ENCODE measurements around the gene ATP5PD. TPM values are rescaled to one million over a fixed set of nuclear protein-coding genes. Genes with fewer than 3 reads are reported as not detected.

Gene ATP5PD
- total RNA-seq, 1 donor from 2014 or later = 809 TPM

- peaks cover 64% of the 10 kb centered on the region for H3K36me3 ChIP-seq
- intact Hi-C loops (cut with micrococcal nuclease) = no loop called here
- no peak overlapping the region for H3K4me3 ChIP-seq
- DNase-seq = peak; percentile 36
- H3K27me3 ChIP-seq (ENCODE audit: low read depth) = no peaks in the 10 kb centered on the region
- TF ChIP-seq CTCF (IDR thresholded peaks at IDR 0.05; ENCODE audit: borderline replicate concordance) = peak; percentile 62
- peaks cover 14% of the 10 kb centered on the region for H3K4me1 ChIP-seq
- H3K27ac ChIP-seq (replicated peaks) = peak overlapping the region; percentile 73
- no peaks in the 10 kb centered on the region for H3K9me3 ChIP-seq (replicated peaks)
Observed at GRCh38 chr17:75059369-75060345, 12.9 kb upstream of the ATP5PD start.

- no peaks in the 10 kb centered on the region for H3K9me3 ChIP-seq (replicated peaks)
- H3K36me3 ChIP-seq = peaks cover 61% of the 10 kb centered on the region
- no peak for DNase-seq
- TF ChIP-seq CTCF (IDR thresholded peaks at IDR 0.05; ENCODE audit: borderline replicate concordance) = no peak
- intact Hi-C loops (cut with micrococcal nuclease) = no loop called here
- no peak overlapping the region for H3K4me3 ChIP-seq
- H3K27ac ChIP-seq (replicated peaks) = no peak overlapping the region
- H3K4me1 ChIP-seq = peaks cover 26% of the 10 kb centered on the region
- H3K27me3 ChIP-seq (ENCODE audit: low read depth) = no peaks in the 10 kb centered on the region
Observed at GRCh38 chr17:75051941-75052340, 5.2 kb upstream of the ATP5PD start.

- Histone ChIP-seq H3K4me3 (no peak overlapping the region), H3K4me1 (peaks cover 44% of the 10 kb centered on the region), H3K27ac (replicated peaks) (no peak overlapping the region), H3K9me3 (replicated peaks) (no peaks in the 10 kb centered on the region), H3K27me3 (ENCODE audit: low read depth) (no peaks in the 10 kb centered on the region), H3K36me3 (peaks cover 40% of the 10 kb centered on the region)
- TF ChIP-seq CTCF (IDR thresholded peaks at IDR 0.05; ENCODE audit: borderline replicate concordance) = no peak
- intact Hi-C loops (cut with micrococcal nuclease) = no loop called here
- no peak for DNase-seq
Observed at GRCh38 chr17:75049706-75050105, 2.9 kb upstream of the ATP5PD start.

GRCh38 chr17:75049057-75049456, 2.3 kb upstream of the ATP5PD start:
- peaks cover 34% of the 10 kb centered on the region for H3K36me3 ChIP-seq
- no peak for TF ChIP-seq CTCF (IDR thresholded peaks at IDR 0.05; ENCODE audit: borderline replicate concordance)
- intact Hi-C loops (cut with micrococcal nuclease) = no loop called here
- H3K27me3 ChIP-seq (ENCODE audit: low read depth) = no peaks in the 10 kb centered on the region
- peak overlapping the region; percentile 100 for H3K27ac ChIP-seq (replicated peaks)
- H3K9me3 ChIP-seq (replicated peaks) = no peaks in the 10 kb centered on the region
- peaks cover 48% of the 10 kb centered on the region for H3K4me1 ChIP-seq
- H3K4me3 ChIP-seq = peak overlapping the region; percentile 99
- no peak for DNase-seq

- intact Hi-C loops (cut with micrococcal nuclease) = no loop called here
- TF ChIP-seq CTCF (IDR thresholded peaks at IDR 0.05; ENCODE audit: borderline replicate concordance) = no peak
- DNase-seq = no peak
- Histone ChIP-seq H3K27ac (replicated peaks) (peak overlapping the region; percentile 100), H3K4me3 (peak overlapping the region; percentile 99), H3K27me3 (ENCODE audit: low read depth) (no peaks in the 10 kb centered on the region), H3K36me3 (peaks cover 27% of the 10 kb centered on the region), H3K4me1 (peaks cover 49% of the 10 kb centered on the region), H3K9me3 (replicated peaks) (no peaks in the 10 kb centered on the region)
Observed at GRCh38 chr17:75048249-75048878, 1.6 kb upstream of the ATP5PD start.

Data from left ventricle myocardium inferior (tissue), 1 donor.